Right cardiac atrium (tissue), 5 donors: ENCODE results near the gene PODXL2. TPM values are rescaled to one million over a fixed set of nuclear protein-coding genes. Genes with fewer than 3 reads are reported as not detected.
A peak's percentile ranks its signal among the peaks of the same experiment; 100 is the strongest.

Source experiments
- ATAC-seq, 2 donors: fragments of 200-7000 bp; cut with Tn5 transposase; one replicate each; pipeline versions ENCODE4 v1.8.0 to v1.9.1; 2020; ENCODE audit warnings: moderate library complexity in 2 of 2, mild to moderate bottlenecking in 1 of 2
- DNase-seq, 3 donors: peaks; one replicate each; pipeline ENCODE4 v3.0.0-alpha.2; 2020
- H3K27ac ChIP-seq: one replicate; pipeline ENCODE4 v1.5.1; 2013; ENCODE audit warnings: mild to moderate bottlenecking, low read length, control low read depth, moderate library complexity
- H3K27me3 ChIP-seq: one replicate; pipeline ENCODE4 v1.6.1; 2013; ENCODE audit not compliant: control insufficient read depth, insufficient read depth
- H3K4me1 ChIP-seq: one replicate; pipeline ENCODE4 v1.6.1; 2013; ENCODE audit warnings: low read length; ENCODE audit not compliant: control insufficient read depth, insufficient read depth
- H3K4me3 ChIP-seq: one replicate; pipeline ENCODE4 v1.5.1; 2013; ENCODE audit warnings: low read length, control low read depth
- H3K9me3 ChIP-seq: one replicate; pipeline ENCODE4 v1.6.1; 2013; ENCODE audit warnings: low read length; ENCODE audit not compliant: control insufficient read depth
- WGBS: extraction: QIAGEN DNeasy Blood & Tissue Kit; methylation state at CpG from one replicate; pipeline ENCODE4 v1.1.7; 2013; 5-methylcytosine and 5-hydroxymethylcytosine counted together
- intact Hi-C, 4 donors: fragments of 100-400 bp; cut with DNase I; formaldehyde crosslinking; loops; one replicate each; pipeline versions ENCODE4 v1.11.0 to v1.14.0; 2022 to 2023
- polyA plus RNA-seq: library from polyadenylated mRNA; stranded (reverse); fragments of 200-250 nt; gene quantifications from one replicate; pipeline ENCODE4 v1.2.3, GENCODE V29; 2013
- total RNA-seq, 4 donors: library from RNA; stranded (reverse); fragmentation: NEBNext Ultra II Directional; extraction: Animal tissue kit (Norgen Biotek cat#: 25700); gene quantifications; one replicate each; pipeline ENCODE4 v1.2.1, GENCODE V29; 2021
- donor health status: healthy with polysubstance abuse.
- donor health status: DM: no; HTN: yes; CAD: no.
- donor health status: DM: no; HTN: no; CAD: no.
- donor health status: DM: no; HTN: yes; CAD: no; lungs with severe emphysema.
- donor health status: DM: yes; HTN: yes; CAD: no.

PODXL2 gene
- total and polyA plus RNA-seq, 5 donors: 1.5 to 3.0 (median 2.1) TPM

GRCh38 chr3:127687228-127687737 is 58.3 kb downstream of the PODXL2 start:
- WGBS: 96% methylated on average over 2 of the region's 2 CpGs
- H3K27ac ChIP-seq: no peak overlapping the region
- no peaks in the 10 kb centered on the region for H3K9me3 ChIP-seq
- intact Hi-C loops: loop anchor here in 1 of 4 donors (5.0 kb wide), 1 partner anchor 135 kb away; the partner anchor contains the start of gene MGLL
- peaks cover 11% of the 10 kb centered on the region for H3K4me1 ChIP-seq
- ATAC-seq (no peak), DNase-seq (no peak)
- no peak overlapping the region for H3K4me3 ChIP-seq
- H3K27me3 ChIP-seq: no peaks in the 10 kb centered on the region

GRCh38 chr3:127688022-127688415 is 59.0 kb downstream of the PODXL2 start:
- no peak for ATAC-seq
- Histone ChIP-seq H3K4me3 (no peak overlapping the region), H3K27me3 (no peaks in the 10 kb centered on the region), H3K27ac (peak overlapping the region; percentile 26), H3K9me3 (no peaks in the 10 kb centered on the region), H3K4me1 (peaks cover 11% of the 10 kb centered on the region)
- WGBS: 73% methylated on average over 2 of the region's 2 CpGs
- intact Hi-C loops: loop anchor here in 1 of 4 donors (5.0 kb wide), 1 partner anchor 134 kb away; the partner anchor contains the start of gene MGLL
- no peak for DNase-seq

- intact Hi-C loops: loop anchor here in 1 of 4 donors (5.0 kb wide), 1 partner anchor 134 kb away; the partner anchor contains the start of gene MGLL
- Histone ChIP-seq H3K27me3 (no peaks in the 10 kb centered on the region), H3K9me3 (no peaks in the 10 kb centered on the region), H3K4me1 (peaks cover 11% of the 10 kb centered on the region), H3K4me3 (no peak overlapping the region), H3K27ac (peak overlapping the region; percentile 68)
- peak; percentile 44 to 56 for ATAC-seq
- WGBS: 52% methylated on average over 20 of the region's 20 CpGs
- DNase-seq: peak; percentile 59 to 80 (median 71)
Observed at GRCh38 chr3:127688416-127689265, 59.7 kb downstream of the PODXL2 start.

GRCh38 chr3:127689266-127689860 is 60.4 kb downstream of the PODXL2 start:
- no peaks in the 10 kb centered on the region for H3K9me3 ChIP-seq
- no peak overlapping the region for H3K4me3 ChIP-seq
- H3K27ac ChIP-seq: peak overlapping the region; percentile 31
- no peaks in the 10 kb centered on the region for H3K27me3 ChIP-seq
- DNase-seq (peak; percentile 9 to 37 (median 36)), ATAC-seq (no peak)
- WGBS: 88% methylated on average over 19 of the region's 19 CpGs
- intact Hi-C loops: loop anchor here in 1 of 4 donors (5.0 kb wide), 1 partner anchor 133 kb away; the partner anchor contains the start of gene MGLL
- H3K4me1 ChIP-seq: peaks cover 11% of the 10 kb centered on the region

- DNase-seq: peak; percentile 23 to 52 (median 38)
- ATAC-seq: peak; percentile 11 to 20
Observed at GRCh38 chr3:127690106-127690505, 61.1 kb downstream of the PODXL2 start.

GRCh38 chr3:127690823-127691452 is 62.0 kb downstream of the PODXL2 start:
- intact Hi-C loops: loop anchor here in 1 of 4 donors (10.0 kb wide), 1 partner anchor 134 kb away; the partner anchor contains the start of gene MGLL
- H3K4me1 ChIP-seq: peaks cover 11% of the 10 kb centered on the region

More at GRCh38 chr3:127690106-127690505, 61.1 kb downstream of the PODXL2 start:
- peak overlapping the region; percentile 34 for H3K27ac ChIP-seq
- H3K9me3 ChIP-seq: no peaks in the 10 kb centered on the region
- intact Hi-C loops: loop anchor here in 1 of 4 donors (10.0 kb wide), 1 partner anchor 135 kb away; the partner anchor contains the start of gene MGLL
- H3K4me3 ChIP-seq: no peak overlapping the region
- H3K4me1 ChIP-seq: peaks cover 11% of the 10 kb centered on the region
- 52% methylated on average over 4 of the region's 4 CpGs for WGBS
- H3K27me3 ChIP-seq: no peaks in the 10 kb centered on the region

GRCh38 chr3:127691489-127691888 is 62.5 kb downstream of the PODXL2 start:
- H3K4me1 ChIP-seq: peaks cover 11% of the 10 kb centered on the region
- no peaks in the 10 kb centered on the region for H3K9me3 ChIP-seq
- H3K27ac ChIP-seq: no peak overlapping the region
- no peak for ATAC-seq
- WGBS: 88% methylated on average over 8 of the region's 8 CpGs
- H3K27me3 ChIP-seq: no peaks in the 10 kb centered on the region
- H3K4me3 ChIP-seq: no peak overlapping the region
- DNase-seq: peak; percentile 13 to 37 (median 24)
- intact Hi-C loops: loop anchor here in 1 of 4 donors (10.0 kb wide), 1 partner anchor 133 kb away; the partner anchor contains the start of gene MGLL

More at GRCh38 chr3:127690823-127691452, 62.0 kb downstream of the PODXL2 start:
- H3K27ac ChIP-seq: no peak overlapping the region
- H3K4me3 ChIP-seq: no peak overlapping the region
- DNase-seq: peak; percentile 58 to 79 (median 78)
- H3K9me3 ChIP-seq: no peaks in the 10 kb centered on the region
- H3K27me3 ChIP-seq: no peaks in the 10 kb centered on the region
- WGBS: 85% methylated on average over 4 of the region's 4 CpGs
- ATAC-seq: peak; percentile 73 to 81

- no peak overlapping the region for H3K27ac ChIP-seq
- WGBS: 88% methylated on average over 6 of the region's 6 CpGs
- H3K9me3 ChIP-seq: no peaks in the 10 kb centered on the region
- H3K27me3 ChIP-seq: no peaks in the 10 kb centered on the region
- H3K4me1 ChIP-seq: peaks cover 16% of the 10 kb centered on the region
- intact Hi-C loops: loop anchor here in 1 of 4 donors (10.0 kb wide), 1 partner anchor 133 kb away; the partner anchor contains the start of gene MGLL
- H3K4me3 ChIP-seq: no peak overlapping the region
- ATAC-seq (no peak), DNase-seq (peak in 2 of 3 donors; percentile 6 to 52)
Observed at GRCh38 chr3:127691974-127692373, 63.0 kb downstream of the PODXL2 start.

- peak; percentile 7 to 50 (median 16) for DNase-seq
- 90% methylated on average over 21 of the region's 21 CpGs for WGBS
- intact Hi-C loops: loop anchor here in 1 of 4 donors (10.0 kb wide), 1 partner anchor 132 kb away; the partner anchor contains the start of gene MGLL
- Histone ChIP-seq H3K4me1 (peaks cover 18% of the 10 kb centered on the region), H3K9me3 (no peaks in the 10 kb centered on the region), H3K27me3 (no peaks in the 10 kb centered on the region), H3K4me3 (no peak overlapping the region), H3K27ac (no peak overlapping the region)
- no peak for ATAC-seq
Observed at GRCh38 chr3:127692501-127693335, 63.7 kb downstream of the PODXL2 start.
